LoVo (cell line): ENCODE measurements around the gene SLC6A3.

Experiments
- DNase-seq: peaks from one replicate; pipeline ENCODE4 v3.0.0-alpha.2; 2016; ENCODE audit warnings: low spot score

Gene SLC6A3

DNA sequence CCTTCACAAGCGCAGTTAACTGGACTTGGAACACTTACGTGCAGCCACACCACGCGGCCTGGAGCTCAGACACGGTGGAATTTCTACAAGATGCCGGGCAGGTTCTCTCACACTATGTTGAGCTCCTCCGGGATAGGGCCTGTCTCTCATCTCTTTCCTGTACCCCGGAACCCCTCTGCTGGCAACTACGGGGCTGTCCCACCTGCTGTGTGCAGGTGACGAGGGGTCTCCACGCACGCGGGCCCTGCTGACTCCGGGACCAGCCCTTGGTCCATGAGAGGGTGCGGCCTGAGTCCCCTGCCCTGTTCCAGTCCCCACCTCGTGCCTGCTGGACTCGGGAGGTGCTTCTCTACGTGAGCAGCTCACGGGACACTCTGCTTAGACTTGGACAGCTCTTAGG, 40.1 kb downstream of the SLC6A3 start:
- DNase-seq = no peak

DNA sequence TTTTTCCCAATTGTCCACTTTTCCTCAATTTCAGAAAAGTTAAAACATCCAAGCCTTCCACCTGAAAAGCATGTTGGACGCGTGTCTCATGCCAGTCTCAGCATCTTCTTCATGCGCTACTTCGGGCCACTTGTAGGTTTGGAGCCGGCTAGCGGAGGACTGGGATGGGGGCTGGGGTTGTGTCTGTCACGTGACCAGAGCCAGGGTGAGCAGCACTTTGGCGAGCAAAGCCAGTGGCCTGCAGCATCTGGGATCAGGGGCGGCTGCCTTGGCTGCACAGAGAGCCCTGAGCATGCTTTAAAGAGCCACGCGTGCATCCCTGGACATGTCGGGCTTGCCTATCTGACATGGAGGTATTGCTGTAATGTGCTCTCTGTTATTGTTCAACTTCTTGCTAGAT, 41.2 kb downstream of the SLC6A3 start:
- no peak for DNase-seq

DNA sequence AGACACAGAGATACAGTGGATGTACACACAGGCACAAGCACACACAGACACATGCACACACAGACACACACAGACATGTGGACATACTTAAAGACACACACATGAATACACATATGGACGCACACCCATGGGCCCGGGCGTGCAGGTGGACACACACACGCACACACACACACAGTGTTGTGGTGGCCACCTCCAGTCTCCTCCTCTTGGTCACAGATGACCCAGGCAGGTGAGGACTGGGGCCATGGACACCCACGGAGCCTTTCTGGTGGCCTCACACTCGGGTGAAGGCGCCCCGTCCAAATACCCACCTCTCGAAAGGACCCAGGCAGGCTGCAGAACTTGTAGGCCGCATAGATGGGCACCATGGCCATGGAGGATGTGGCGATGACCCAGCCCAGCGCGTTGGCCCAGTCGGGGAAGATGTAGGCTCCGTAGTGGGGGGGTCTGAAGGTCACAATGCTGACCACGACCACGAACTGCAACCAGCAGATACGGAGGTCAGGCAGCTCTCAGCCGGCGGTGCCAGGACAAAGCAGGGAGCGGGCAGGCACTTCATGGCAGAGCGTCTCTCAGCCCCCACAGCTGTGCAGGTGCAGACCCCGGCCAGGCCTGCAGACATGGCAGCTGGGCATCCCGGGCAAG, 42.5 kb downstream of the SLC6A3 start:
- DNase-seq = no peak

DNA sequence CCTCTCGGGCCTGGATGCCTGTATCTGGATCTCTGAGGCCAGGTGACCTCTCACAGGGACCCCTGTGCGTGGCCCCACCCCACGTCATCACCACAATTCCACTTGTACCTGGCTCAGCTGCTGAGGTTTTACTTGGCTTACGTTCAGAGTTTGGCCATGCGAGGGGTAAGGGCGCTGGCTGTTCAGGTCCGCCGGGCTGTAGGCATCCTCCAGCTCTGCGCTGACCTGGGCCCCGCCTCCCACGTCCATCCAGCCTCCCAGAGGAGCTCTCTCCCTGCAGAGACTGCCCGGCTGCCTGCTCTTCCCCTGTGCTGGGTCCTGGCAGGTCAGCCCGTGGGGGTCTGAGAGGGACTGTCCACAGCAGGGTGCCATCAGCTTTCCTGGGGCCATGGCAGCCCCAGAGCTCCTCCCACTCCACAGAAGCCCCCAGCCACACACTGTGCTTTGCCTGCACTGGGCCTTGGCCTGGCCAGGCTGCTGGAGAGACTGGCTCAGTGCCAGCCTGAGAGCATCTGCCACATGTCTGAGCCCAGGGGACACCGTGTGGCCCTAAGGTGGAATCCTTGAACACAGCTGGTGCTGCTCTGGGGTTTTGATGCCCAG, 43.6 kb downstream of the SLC6A3 start:
- no peak for DNase-seq

- no peak for DNase-seq
Measured at GRCh38 chr5:1400936-1401335, 44.3 kb downstream of the SLC6A3 start.

GRCh38 chr5:1400211-1400855, 44.9 kb downstream of the SLC6A3 start:
- DNase-seq = no peak

DNA sequence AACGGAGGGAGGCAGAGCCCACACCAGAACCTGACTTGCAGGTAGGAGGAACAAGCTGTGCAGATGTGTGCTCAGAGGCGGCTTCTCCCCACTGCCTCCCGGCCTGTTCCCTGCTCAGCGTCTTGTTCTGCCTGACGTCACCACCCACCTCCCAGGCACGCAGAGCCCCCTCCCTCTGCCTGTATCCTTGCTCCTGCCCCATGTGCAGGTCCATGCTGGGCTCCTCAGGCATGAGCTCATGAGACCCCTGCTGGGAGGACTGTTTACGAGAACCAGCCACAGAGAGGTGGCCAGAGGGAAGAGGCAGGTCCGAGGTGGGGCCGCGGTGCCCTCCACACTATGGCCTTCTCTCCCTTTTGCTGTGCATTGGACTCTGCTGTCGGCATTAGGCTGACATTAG, 45.5 kb downstream of the SLC6A3 start:
- no peak for DNase-seq

GRCh38 chr5:1396293-1396816, 48.9 kb downstream of the SLC6A3 start:
- DNase-seq = no peak

GRCh38 chr5:1394881-1395860, 50.1 kb downstream of the SLC6A3 start:
- no peak for DNase-seq

DNA sequence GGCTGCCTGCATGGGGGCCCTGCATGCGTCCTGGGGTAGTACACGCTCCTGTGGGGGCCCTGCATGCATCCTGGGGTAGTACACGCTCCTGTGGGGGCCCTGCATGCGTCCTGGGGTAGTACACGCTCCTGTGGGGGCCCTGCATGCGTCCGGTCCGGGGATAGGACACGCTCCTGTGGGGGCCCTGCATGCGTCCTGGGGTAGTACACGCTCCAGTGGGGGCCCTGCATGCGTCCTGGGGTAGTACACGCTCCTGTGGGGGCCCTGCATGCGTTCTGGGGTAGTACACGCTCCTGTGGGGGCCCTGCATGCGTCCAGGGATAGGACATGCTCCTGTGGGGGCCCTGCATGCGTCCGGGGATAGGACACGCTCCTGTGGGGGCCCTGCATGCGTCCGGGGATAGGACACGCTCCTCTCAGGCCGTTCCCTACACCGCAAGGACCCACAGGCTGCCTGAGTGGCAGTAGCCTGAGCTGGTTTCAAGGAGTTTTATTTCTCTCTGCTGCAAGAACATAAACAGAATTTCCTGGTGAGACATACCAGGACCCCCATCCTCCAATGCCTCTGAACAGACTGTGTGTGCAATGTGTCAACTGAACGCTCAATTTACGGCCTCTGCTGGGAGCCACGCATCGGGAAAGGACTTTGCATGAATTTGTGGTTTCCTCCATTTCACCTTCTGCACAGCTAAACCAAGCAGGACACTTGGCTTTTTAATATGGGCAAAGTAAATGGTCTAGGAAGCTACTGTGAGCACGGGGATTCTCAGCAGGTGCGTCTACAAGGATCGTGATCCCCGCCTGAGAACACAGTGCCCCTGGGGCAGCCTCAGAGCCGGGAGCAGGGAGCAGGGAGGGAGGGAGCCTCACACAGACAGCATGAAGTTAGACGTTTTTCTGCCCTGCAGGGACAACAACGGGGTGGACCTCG, 51.4 kb downstream of the SLC6A3 start:
- no peak for DNase-seq

DNA sequence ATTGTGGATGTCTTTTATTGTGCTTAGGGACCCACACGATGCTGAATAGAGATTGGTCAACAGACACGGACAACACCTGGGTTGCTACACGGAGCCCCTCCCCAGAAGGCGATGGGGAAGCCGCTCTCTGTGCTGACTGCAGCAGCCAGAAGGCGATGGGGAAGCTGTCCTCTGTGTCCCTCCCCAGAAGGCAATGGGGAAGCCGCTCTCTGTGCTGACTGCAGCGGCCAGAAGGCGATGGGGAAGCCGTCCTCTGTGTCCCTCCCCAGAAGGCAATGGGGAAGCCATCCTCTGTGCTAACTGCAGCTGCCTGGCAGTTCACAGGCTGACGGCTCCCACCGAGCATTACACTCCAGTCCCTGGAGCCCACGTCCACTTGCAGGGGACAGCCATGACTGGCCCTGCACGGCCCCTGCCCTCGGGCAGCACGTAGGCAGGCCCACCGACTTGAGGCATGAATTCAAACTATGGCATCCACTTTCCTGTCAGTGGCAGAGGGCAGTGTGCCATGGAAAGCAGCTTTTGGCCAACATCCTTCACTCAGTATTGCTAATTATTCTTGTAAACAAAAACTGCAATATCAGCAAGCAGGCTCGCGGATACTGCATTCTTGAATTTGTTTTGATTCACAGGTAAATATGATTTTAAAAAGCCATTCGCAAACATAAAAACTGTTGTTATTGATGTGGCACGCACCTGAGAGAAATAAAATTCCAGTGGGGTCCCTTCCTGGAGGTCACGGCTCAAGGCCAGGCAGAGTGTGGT, 52.3 kb downstream of the SLC6A3 start:
- DNase-seq = no peak

DNA sequence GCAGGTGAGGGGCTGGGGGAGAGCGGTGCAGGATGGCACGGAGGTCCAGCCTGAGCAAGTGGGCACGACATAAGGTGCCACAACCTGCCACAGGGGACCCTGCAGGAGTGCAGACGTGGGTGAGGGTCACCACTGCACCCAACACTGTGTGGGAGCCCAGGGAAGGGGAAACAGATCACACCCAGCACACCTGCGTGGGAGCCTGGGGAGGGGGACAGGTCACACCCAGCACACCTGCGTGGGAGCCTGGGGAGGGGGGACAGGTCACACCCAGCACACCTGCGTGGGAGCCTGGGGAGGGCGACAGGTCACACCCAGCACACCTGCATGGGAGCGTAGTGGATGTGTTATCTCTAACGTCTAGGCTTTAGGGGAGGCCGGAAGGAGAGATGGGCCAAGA, 53.0 kb downstream of the SLC6A3 start:
- no peak for DNase-seq

DNA sequence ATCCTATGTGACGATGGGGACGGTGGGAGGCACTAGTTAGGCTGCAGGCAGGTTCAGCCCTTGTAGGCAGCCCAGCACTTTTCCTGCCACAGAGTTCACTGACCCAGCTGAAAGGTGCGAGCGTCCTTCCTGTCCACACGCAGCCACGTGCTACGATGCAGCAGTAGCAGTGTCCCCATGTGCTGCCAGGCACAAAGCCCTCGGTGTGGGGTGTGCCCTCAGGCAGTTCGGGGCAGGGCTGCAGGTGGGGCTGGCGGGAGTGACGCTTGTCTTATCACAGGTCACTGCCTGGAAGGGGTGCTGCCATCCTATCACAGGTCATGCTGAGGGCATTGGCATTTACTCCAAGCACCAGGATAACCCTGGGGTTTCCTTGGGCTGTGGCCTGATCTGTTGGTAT, 53.5 kb downstream of the SLC6A3 start:
- no peak for DNase-seq

DNA sequence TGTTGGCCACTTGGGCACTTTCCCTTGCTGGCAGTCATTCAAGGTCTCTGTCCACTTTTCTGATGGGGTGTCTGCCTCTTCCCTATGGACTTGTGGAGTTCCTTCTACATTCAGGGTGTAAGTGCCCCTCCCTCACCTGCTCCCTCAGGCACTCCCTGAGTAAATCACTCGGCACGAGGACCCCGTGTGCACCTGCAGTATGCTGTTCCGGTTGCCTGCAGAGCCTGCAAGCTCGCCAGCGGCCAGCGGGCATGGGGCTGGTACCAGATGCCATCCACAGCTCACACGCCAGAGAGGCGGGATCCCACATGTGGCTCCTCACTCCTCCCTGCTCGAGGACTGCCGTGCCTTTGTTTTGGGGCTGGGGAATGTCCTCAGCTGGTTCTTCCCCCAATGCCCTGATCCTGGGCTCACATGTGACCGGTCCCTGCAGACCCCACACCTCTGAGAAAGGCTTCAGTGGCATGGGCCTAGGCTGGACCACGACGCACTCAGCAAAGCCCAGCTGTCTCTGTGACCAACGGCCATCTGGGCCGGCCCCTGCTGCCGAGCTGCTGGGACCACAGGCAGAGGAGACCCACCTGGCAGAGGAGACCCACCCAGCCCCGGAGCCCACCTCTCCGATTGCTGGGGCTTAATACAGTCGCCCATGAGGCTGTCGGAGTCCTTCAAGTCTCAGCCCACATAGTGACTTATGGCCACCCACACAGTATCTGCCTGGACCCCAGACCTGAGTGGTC, 54.2 kb downstream of the SLC6A3 start:
- DNase-seq = no peak

DNA sequence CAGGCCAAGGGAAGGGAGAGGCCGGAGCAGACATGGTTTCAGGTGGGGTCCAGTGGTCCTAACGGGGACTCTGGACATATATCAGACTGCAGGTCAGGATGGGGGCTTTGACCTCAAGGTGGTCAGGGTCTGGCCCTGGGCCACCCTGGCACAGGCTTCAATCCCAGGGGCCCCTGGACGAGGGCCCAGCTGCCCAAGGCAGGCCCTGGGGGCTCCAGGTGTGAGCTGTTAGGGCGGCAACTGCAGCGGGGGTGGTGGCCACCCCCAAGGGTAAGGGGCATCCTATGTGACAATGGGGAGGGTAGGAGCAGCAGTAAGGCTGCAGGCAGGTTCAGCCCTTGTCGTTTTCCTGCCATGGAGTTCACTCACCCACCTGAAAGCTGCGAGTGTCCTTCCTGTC, 54.9 kb downstream of the SLC6A3 start:
- DNase-seq = no peak

DNA sequence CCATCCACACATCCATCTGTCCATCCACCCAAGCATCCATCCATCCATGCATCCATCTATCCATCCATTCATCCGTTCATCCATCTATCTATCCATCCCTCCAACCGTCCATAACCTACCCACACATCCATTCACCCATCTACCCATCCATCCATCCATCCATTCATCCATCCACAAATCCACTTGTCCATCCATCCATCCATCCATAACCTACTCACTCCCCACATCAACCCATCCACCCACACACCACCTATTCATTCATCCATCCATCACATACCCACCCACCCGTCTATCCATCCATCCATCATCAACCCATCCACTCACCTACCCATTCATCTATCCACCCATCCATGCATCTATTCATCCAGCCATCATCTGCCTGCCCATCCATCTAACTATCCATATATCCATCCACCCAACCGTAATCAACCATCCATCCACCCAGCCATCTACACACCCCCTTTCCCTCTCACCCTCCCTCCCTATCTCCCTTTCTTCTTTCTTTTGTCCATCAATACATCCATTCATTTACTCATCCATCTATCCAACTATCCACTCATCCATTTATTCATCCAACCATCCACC, 56.8 kb downstream of the SLC6A3 start:
- DNase-seq = no peak

DNA sequence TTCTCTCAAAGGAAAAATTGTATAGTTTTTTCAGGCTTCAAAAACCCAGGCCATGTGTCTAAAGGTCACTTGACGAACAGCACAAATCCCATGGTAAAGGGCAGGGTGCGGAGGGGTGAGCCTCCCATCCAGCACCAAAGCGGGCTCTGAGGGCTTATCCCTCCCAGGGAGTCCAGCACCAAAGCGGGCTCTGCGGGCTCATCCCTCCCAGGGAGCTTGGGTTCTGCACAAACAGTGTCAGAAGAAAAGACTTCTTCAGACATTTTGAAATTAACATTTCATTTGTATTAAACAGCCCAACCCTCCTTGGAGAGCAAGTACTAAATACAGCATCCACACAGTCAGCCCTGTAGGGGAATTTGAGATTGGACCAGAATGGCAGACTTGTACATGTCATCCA, 57.4 kb downstream of the SLC6A3 start:
- DNase-seq = no peak

DNA sequence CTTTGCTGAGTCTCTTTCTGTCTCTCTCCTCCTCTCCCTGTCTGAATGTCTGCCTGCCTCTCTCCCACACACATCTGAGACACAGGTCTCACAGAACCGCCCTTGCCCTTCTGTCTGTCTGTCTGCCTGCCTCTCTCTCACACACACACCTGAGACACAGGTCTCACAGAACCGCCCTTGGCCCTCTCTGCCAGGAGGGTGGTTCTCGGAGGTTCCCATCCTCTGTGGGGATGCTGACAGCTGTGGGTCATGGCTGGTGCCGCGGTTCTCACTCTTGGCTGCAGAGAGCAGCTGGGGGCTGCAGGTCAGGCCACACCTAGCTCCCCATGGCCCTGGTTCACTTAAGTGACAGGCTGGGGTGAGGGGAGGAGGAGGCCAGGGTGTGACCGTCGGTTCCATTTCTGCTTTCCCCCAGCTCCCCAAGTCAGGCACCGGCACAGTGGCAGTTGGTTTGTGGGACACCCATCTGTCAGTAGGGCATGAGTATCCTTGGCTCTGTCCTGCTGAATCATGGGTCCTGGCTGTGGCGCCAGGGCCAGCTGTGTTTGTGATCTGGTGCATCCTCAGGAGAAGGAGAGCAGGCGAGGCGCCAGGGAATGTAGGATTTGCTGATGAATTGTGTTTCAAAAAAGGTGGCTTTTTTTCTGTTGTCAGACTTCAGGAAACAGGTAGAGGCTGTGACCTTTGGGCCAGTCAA, 58.0 kb downstream of the SLC6A3 start:
- DNase-seq = no peak

DNA sequence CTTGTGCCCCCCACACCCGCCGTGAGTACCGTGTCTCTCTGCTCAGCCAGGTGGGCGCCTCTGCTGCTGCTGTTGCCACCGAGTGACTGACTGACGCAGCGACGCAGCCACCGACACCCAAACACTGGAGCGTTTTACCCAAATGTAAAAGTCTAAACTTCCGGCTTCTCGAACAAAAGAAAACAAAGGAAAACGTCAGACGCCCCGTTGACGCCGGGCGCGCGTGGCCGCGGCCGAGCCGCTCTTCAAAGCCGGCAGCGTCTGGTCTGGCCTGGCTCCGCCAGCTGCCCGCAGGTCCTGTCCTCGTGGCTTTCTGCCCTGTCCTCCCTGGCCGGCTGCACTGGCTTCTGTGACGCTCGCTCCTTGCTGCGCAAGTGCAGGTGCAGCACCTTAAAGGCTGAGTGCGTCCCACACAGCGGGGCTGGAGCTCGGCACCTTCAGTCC, 58.9 kb downstream of the SLC6A3 start:
- DNase-seq = no peak
